Ecto neural progenitor cell (in vitro differentiated cells): ENCODE results near the gene BGLAP.
"Not testable (repeated sequence)": the region's sequence is repeated elsewhere in the genome, so short reads cannot be mapped to it uniquely, and the experiment has no call there.

Experiments
- DNase-seq: peaks from one replicate; pipeline ENCODE4 v3.0.0-alpha.2; 2018; ENCODE audit warnings: low spot score

The BGLAP gene

DNA sequence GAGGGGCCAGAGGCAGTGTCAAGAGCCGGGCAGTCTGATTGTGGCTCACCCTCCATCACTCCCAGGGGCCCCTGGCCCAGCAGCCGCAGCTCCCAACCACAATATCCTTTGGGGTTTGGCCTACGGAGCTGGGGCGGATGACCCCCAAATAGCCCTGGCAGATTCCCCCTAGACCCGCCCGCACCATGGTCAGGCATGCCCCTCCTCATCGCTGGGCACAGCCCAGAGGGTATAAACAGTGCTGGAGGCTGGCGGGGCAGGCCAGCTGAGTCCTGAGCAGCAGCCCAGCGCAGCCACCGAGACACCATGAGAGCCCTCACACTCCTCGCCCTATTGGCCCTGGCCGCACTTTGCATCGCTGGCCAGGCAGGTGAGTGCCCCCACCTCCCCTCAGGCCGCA, at the start of gene BGLAP:
BGLAP (plus strand) TSS at position 259 of the 400 bp plus-strand sequence; CDS start at position 307, 48 bp downstream.
- no peak for DNase-seq

- no peak for DNase-seq
Measured at GRCh38 chr1:156193208-156193487, 48.8 kb upstream of the BGLAP start.

DNA sequence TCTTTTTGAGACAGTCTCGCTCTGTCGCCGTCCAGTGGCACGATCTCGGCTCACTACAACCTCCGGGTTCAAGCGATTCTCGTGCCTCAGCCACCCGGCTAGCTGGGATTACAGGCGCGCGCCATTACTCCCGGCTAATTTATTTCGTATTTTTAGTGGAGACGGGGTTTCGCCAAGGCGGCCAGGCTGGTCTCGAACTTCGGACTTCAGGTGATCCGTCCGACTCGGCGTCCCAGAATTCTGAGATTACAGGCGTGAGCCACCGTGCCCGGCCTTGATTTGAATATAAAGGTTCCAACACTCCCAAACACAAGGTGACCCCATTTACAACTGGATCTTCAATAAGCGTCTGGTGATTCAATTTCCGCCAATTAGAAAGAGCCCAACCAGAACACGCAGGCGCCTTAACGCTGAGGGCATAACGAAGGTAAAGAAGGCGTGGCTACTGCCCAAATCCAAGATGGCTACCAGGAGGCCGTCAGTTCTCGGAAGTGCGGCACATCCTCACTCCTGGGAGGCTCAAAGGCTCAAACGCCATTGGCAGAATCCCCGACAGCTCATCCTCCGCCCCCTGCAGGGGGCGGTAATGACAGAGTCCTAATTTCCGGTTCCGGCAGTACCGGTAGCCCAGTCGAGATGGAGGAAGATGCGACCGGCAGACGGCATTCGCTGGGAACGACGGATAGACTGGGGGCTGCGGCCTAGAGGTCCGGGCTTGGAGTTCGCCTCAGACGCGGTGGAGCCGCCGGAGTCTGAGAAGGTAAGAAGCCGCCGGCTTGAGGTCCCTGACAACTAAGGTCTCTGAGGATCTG, 48.3 kb upstream of the BGLAP start, which contains the start of gene SLC25A44:
SLC25A44 (plus strand) TSS at position 617 of the 812 bp plus-strand sequence. CDS start 5,744 bp downstream, outside the sequence.
- DNase-seq: peak; percentile 96

GRCh38 chr1:156194300-156194652, 47.7 kb upstream of the BGLAP start:
- DNase-seq: no peak

DNA sequence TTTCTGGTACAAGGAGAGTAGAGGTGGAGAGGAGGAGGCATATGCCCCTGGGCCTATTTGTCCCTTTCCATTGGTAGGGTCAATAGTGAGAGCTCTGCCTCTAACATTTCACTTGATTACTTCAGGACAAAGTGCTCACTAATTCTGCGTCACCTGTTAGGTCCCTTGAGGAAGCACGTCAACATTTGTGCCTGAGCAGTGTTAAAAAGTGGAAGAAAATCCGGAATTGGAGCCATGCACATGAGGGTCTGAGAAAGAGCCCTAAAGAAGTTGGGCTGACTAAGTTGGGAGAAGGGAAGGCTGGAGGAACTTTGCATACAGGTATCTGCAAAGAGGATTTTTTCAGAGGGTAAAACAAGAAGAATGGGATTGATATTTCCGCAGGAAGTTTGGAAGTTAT, 46.1 kb upstream of the BGLAP start:
- no peak for DNase-seq

DNA sequence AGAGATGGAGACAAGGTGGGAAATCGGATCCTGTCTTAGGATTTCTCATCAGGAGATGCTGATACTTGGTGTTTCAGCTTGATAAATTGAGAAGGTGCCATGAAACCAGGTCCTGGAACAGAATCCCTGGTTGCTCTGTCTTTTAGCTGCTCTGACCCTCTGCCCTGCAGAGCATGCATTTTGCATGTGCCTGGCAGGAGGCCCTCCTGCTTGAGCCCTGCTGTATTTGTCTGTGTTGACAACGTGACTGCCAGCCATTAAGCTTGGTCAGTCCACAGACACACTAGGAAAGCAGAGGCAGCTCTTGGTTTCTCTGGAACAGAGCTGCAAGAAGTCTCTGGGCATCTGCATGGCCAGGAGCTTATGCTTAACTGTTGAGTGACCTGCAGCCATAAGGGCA, 45.5 kb upstream of the BGLAP start:
- DNase-seq: no peak

- no peak for DNase-seq
Measured at GRCh38 chr1:156198831-156199349, 43.1 kb upstream of the BGLAP start.

DNA sequence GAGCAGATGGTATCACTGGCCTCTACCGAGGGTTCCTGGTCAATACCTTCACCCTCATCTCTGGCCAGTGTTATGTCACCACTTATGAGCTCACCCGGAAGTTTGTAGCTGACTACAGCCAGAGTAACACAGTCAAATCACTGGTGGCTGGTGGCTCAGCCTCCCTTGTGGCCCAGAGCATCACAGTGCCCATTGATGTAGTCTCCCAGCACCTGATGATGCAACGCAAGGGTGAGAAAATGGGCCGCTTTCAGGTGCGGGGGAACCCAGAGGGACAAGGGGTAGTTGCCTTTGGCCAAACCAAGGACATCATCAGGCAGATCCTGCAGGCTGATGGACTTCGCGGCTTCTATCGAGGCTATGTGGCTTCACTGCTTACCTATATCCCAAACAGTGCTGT, 41.9 kb upstream of the BGLAP start:
- no peak for DNase-seq

DNA sequence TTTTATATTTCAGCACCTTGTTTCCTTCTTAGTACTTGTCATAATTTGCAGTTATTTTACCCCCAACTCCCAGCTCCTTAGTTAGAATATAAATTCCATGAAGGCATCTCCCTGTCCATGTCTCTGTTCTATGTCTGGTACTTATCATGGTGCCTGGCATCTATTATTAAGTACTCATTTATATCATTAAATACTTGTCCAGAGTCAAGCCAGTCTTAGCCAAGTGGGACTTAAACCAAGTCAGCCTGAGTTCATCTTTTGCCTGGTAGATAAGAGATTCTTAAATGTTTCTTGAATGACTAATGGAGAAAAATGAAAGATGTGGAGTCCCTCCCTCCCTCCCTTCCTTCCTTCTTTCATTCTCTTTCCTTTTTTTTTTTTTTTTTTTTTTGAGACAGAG, 38.7 kb upstream of the BGLAP start:
- no peak for DNase-seq

- DNase-seq: no peak
Measured at GRCh38 chr1:156204686-156205085, 37.3 kb upstream of the BGLAP start.

- no peak for DNase-seq
Measured at GRCh38 chr1:156211243-156211642, 30.7 kb upstream of the BGLAP start.

DNA sequence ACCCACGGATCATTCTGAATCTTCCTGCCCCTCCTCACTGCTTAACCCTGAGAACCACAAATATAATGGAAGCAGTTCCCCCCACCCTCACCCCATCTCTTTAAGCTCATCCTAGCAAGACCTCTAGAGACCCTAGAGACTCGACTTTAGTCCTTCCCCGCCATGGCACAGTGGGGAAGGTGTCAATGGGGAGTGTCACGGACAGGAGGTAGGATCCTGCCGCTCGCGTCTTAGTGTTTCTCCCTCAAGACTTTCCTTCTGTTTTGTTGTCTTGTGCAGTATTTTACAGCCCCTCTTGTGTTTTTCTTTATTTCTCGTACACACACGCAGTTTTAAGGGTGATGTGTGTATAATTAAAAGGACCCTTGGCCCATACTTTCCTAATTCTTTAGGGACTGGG, 29.9 kb upstream of the BGLAP start:
- no peak for DNase-seq

GRCh38 chr1:156212833-156213643, 28.9 kb upstream of the BGLAP start, which contains the start of gene PMF1:
Gene PMF1 (plus strand): TSS chr1:156213007. CDS start chr1:156213016, 9 bp downstream.
- DNase-seq: peak; percentile 97

DNA sequence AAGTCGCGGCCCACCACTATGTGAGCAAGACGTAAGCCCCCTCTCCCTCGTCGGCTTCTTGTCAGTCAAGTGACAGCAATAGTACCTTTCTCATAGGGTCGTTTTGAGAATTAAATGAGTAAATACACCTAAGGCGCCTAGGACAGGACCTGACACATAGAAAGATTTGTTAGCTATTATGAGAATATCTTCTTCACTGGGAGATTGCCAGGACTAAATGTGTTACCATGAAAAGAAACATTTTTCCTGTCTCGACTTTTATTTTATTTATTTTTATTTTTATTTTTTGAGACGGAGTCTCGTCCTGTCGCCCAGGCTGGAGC, 28.4 kb upstream of the BGLAP start:
- DNase-seq: no peak

DNA sequence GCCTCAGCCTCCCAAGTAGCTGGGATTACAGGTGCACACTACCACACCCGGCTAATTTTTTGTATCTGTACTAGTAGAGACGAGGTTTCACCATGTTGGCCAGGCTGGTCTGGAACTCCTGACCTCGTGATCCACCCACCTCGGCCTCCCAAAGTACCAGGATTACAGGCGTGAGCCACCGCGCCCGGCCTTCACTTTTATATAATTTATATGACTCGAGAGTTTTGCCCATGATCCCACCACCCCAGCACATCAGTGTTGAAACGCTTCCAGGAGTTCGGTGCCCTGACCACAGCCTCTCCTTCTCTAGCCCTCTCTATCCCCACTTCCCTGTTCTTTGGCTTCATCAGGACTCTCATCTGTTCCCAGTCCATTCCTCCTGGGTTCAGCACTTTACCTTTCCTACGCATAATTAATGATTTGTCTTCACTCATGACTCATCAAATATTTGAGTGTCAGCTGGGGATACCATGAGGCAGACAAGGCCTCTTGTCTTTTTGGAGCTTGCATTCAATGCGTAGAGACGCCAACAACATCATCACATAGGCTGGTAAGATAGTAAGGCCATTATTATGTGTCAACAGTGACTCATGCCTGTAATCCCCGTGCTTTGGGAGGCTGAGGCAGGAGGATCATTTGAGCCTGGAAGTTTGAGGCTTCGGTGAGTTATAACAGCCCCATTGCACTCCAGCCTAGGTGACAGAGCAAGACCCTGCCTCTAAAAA, 27.8 kb upstream of the BGLAP start:
- DNase-seq: no peak

DNA sequence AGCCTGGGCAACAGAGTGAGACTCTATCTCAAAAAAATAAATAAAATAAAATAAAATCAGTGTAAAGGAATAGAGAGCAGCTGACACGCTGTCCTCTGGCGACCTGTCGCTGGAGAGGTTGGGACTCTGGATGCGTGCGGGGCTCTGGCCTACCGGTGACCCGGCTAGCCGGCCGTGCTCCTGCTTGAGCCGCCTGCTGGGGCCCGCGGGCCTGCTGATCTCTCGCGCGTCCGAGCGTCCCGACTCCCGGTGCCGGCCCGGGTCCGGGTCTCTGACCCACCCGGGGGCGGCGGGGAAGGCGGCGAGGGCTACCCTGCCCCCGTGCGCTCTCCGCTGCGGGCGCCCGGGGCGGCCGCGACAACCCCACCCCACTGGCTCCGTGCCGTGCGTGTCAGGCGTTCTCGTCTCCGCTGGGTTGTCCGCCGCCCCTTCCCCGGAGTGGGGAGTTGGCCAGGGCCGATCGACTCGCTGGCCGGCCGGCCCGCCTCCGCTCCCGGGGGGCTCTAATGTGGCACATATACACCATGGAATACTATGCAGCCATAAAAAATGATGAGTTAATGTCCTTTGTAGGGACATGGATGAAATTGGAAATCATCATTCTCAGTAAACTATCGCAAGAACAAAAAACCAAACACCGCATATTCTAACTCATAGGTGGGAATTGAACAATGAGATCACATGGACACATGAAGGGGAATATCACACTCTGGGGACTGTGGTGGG, 25.5 kb upstream of the BGLAP start:
- not testable (repeated sequence) for DNase-seq

DNA sequence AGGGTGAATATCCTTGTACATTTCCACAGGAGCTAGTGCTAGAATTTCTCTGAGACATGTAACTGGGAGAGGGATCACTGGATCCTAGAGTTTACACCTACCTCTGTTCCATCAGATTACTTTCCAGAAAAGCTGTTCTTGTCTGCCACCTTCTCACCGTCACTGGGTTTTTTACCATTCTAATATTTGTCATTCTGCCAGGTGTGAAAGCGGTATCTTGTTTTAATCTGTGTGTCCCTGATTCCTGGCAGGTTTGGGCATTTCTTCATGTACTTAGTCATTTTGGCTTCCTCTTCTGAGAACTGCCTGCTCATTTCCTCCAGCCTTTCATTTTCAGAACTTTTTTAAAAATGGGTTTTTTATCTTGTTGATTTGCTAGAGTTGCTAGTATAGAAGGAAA, 24.1 kb upstream of the BGLAP start:
- DNase-seq: no peak

- no peak for DNase-seq
Measured at GRCh38 chr1:156220226-156220625, 21.8 kb upstream of the BGLAP start.

GRCh38 chr1:156221986-156222692, 19.8 kb upstream of the BGLAP start:
- no peak for DNase-seq

DNA sequence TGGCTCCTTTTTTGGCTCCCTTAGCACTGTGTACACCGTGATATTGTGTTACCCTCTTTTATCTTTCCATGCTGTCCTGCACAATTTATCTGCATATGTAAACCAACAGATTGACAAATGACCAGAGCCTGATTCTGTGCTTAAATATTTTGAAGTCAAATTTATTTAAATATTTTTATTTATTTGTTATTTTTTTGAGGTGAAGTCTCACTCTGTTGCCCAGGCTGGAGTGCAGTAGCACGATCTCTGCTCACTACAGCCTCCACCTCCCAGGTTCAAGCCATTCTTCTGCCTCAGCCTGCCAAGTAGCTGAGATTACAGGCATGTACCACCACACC, 16.3 kb upstream of the BGLAP start:
- DNase-seq: no peak

DNA sequence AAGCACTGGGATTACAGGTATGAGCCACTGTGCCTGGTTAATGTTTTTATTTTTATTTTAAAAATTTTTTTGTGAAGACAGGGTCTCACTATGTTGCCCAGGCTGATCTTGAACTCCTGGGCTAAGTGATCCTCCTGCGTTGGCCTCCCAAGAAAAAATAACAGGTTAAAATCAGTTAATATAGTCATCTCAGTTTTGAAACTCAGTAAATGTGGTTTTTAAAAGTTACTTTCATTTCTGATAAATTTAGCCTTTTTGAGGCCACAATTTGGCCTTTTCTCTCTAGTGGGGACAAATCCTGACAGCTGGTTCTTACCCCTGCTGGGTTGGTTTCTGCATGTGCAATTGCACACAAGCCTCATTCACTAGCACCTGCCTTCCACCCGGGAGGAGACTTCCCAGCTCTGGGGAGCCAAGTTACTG, 15.9 kb upstream of the BGLAP start:
- DNase-seq: no peak
